HPDE6-E6E7 (cell line): ENCODE results near the gene C1QTNF9.
"Not testable (repeated sequence)": the region's sequence is repeated elsewhere in the genome, so short reads cannot be mapped to it uniquely, and the experiment has no call there.

ENCODE experiments used
- DNase-seq: peaks from one replicate; pipeline ENCODE4 v3.0.0; 2011; ENCODE audit warnings: missing footprints; ENCODE audit errors: extremely low spot score

The C1QTNF9 gene

GRCh38 chr13:24323036-24323738 lies 13.8 kb downstream of the C1QTNF9 start:
- no peak for DNase-seq

- DNase-seq, result no peak
Observed at GRCh38 chr13:24323739-24324075, 14.3 kb downstream of the C1QTNF9 start.

- DNase-seq, result not testable (repeated sequence)
Observed at GRCh38 chr13:24327598-24327997, 18.2 kb downstream of the C1QTNF9 start.

- no peak for DNase-seq
Observed at GRCh38 chr13:24328145-24328544, 18.8 kb downstream of the C1QTNF9 start.

GRCh38 chr13:24338721-24339120 lies 29.3 kb downstream of the C1QTNF9 start:
- no peak for DNase-seq

- no peak for DNase-seq
Observed at GRCh38 chr13:24339937-24340607, 30.7 kb downstream of the C1QTNF9 start.

GRCh38 chr13:24340608-24340955 lies 31.2 kb downstream of the C1QTNF9 start:
- DNase-seq, result no peak

GRCh38 chr13:24341439-24341838 lies 32.1 kb downstream of the C1QTNF9 start:
- DNase-seq, result no peak

- DNase-seq, result no peak
Observed at GRCh38 chr13:24348385-24348784, 39.0 kb downstream of the C1QTNF9 start.

- peak; percentile 19 for DNase-seq
Observed at GRCh38 chr13:24348797-24349515, 39.6 kb downstream of the C1QTNF9 start.

- not testable (repeated sequence) for DNase-seq
Observed at GRCh38 chr13:24349778-24350664, 40.6 kb downstream of the C1QTNF9 start.

- DNase-seq, result no peak
Observed at GRCh38 chr13:24351423-24351822, 42.0 kb downstream of the C1QTNF9 start.

GRCh38 chr13:24353736-24354135 lies 44.4 kb downstream of the C1QTNF9 start:
- DNase-seq, result no peak

GRCh38 chr13:24355103-24355502 lies 45.7 kb downstream of the C1QTNF9 start:
- no peak for DNase-seq

- DNase-seq, result no peak
Observed at GRCh38 chr13:24356270-24356669, 46.9 kb downstream of the C1QTNF9 start.

GRCh38 chr13:24356837-24357236 lies 47.5 kb downstream of the C1QTNF9 start:
- DNase-seq, result no peak

- DNase-seq, result no peak
Observed at GRCh38 chr13:24357756-24358155, 48.4 kb downstream of the C1QTNF9 start.

GRCh38 chr13:24358836-24359235 lies 49.5 kb downstream of the C1QTNF9 start:
- not testable (repeated sequence) for DNase-seq

GRCh38 chr13:24359252-24359651 lies 49.9 kb downstream of the C1QTNF9 start:
- DNase-seq, result not testable (repeated sequence)

- no peak for DNase-seq
Observed at GRCh38 chr13:24360106-24360505, 50.7 kb downstream of the C1QTNF9 start.

- no peak for DNase-seq
Observed at GRCh38 chr13:24361113-24361512, 51.7 kb downstream of the C1QTNF9 start.

- DNase-seq, result no peak
Observed at GRCh38 chr13:24361852-24362366, 52.5 kb downstream of the C1QTNF9 start.
